ENCODE measurements around the gene CPNE9. TPM values are rescaled to one million over a fixed set of nuclear protein-coding genes. Genes with fewer than 3 reads are reported as not detected.

CPNE9 gene
- total and polyA plus RNA-seq, 2 experiments from 2014 or later = 7.0 to 8.8 TPM

- TF ChIP-seq ZNF462 (CRISPR knock-in tag; IDR thresholded peaks at IDR 0.05) (no peak), POLR2AphosphoS5 (IDR thresholded peaks at IDR 0.05; ENCODE audit: low read depth) (no peak)
These were observed 14.7 kb upstream of the CPNE9 start (continued) for GRCh38 chr3:9688961-9689360.

GRCh38 chr3:9689757-9690156 is 13.9 kb upstream of the CPNE9 start:
- Histone ChIP-seq H3K4me1 (ENCODE audit: insufficient read depth) (no peaks in the 10 kb centered on the region), H3K27ac (ENCODE audit: low read depth) (no peak overlapping the region), H3K36me3 (ENCODE audit: insufficient read depth) (peaks cover 11% of the 10 kb centered on the region), H2AFZ (no peak overlapping the region), H3K4me3 (no peak overlapping the region), H3K79me2 (replicated peaks; ENCODE audit: insufficient read depth) (no peaks in the 10 kb centered on the region), H3K9me2 (ENCODE audit: insufficient read depth) (no peaks in the 10 kb centered on the region), H4K20me1 (replicated peaks; ENCODE audit: insufficient read depth) (no peaks in the 10 kb centered on the region), H3K27me3 (ENCODE audit: insufficient read depth) (no peaks in the 10 kb centered on the region), H3F3A (replicated peaks; ENCODE audit: low read depth) (no peaks in the 10 kb centered on the region), H3K4me2 (no peak overlapping the region)
- H3K27me3 Mint-ChIP-seq (ENCODE audit: insufficient read depth, low read depth, poor library complexity) = peaks cover 2% of the 10 kb centered on the region
- H3K27ac Mint-ChIP-seq = no peak overlapping the region
- peaks cover 37% of the 10 kb centered on the region for H3K36me3 Mint-ChIP-seq (ENCODE audit: low read depth)
- H3K4me1 Mint-ChIP-seq = no peaks in the 10 kb centered on the region
- DNase-seq (ENCODE audit: low spot score) (no peak), ATAC-seq (no peak)
- no peaks in the 10 kb centered on the region; the same call in 2 of the 3 replicates for H3K9me3 Mint-ChIP-seq
- H3K4me3 Mint-ChIP-seq = no peak overlapping the region
- TF ChIP-seq STAT1 (IDR thresholded peaks at IDR 0.05; ENCODE audit: unreplicated experiment) (no peak), CREB1 (CRISPR knock-in tag; IDR thresholded peaks at IDR 0.05; ENCODE audit: low read depth) (no peak), ZNF114 (CRISPR knock-in tag; IDR thresholded peaks at IDR 0.05) (no peak), ETS1 (IDR thresholded peaks at IDR 0.05) (no peak), ZNF331 (CRISPR knock-in tag; IDR thresholded peaks at IDR 0.05; ENCODE audit: low read depth) (no peak), POLR2AphosphoS5 (IDR thresholded peaks at IDR 0.05; ENCODE audit: low read depth) (no peak), EZH2 (IDR thresholded peaks at IDR 0.05; ENCODE audit: low read depth, unreplicated experiment) (no peak), NANOG (IDR thresholded peaks at IDR 0.05; ENCODE audit: borderline replicate concordance) (no peak), REST (IDR thresholded peaks at IDR 0.05; ENCODE audit: unreplicated experiment) (no peak), JUNB (IDR thresholded peaks at IDR 0.05; ENCODE audit: unreplicated experiment) (no peak)
